ENCODE data around the gene MYO1E.

GRCh38 chr15:59313641-59314332 is 58.9 kb downstream of the MYO1E start:
- TF ChIP-seq POLR2A (IDR thresholded peaks at IDR 0.05) (no peak), CTCF (IDR thresholded peaks at IDR 0.05) (no peak), POLR2AphosphoS5 (IDR thresholded peaks at IDR 0.05) (peak; percentile 39 to 65 (median 39))

Data from transverse colon (tissue), 4 donors.